Mesenchymal stem cell (in vitro differentiated cells and primary cell): ENCODE measurements around the gene NRG3.
A peak's percentile ranks its signal among the peaks of the same experiment; 100 is the strongest.

ENCODE experiments used
- DNase-seq: peaks from one replicate; pipeline ENCODE4 v3.0.0-alpha.2; 2013
- H2AFZ ChIP-seq: one replicate; pipeline ENCODE4 v1.6.1; 2013; ENCODE audit warnings: low read depth, mild to moderate bottlenecking, control low read depth, inconsistent platforms, low read length, moderate library complexity
- H2AK5ac ChIP-seq: 2 replicates; pipeline ENCODE4 v1.6.1; 2013; ENCODE audit warnings: low read length, moderate library complexity, mild to moderate bottlenecking, inconsistent platforms; ENCODE audit not compliant: severe bottlenecking
- H2BK120ac ChIP-seq: one replicate; pipeline ENCODE4 v1.6.1; 2013; ENCODE audit warnings: low read depth, mild to moderate bottlenecking, inconsistent platforms, low read length, moderate library complexity
- H2BK12ac ChIP-seq, 2 experiments: one replicate each; pipeline ENCODE4 v1.6.1; 2013; ENCODE audit warnings: inconsistent platforms in 2 of 2, low read length in 2 of 2, mild to moderate bottlenecking in 2 of 2, moderate library complexity in 2 of 2, control low read depth in 1 of 2
- H2BK15ac ChIP-seq: one replicate; pipeline ENCODE4 v1.6.1; 2013; ENCODE audit warnings: mild to moderate bottlenecking, low read depth, inconsistent platforms; ENCODE audit not compliant: poor library complexity, severe bottlenecking
- H2BK5ac ChIP-seq: 2 replicates; pipeline ENCODE4 v1.6.1; 2013; ENCODE audit warnings: low read depth, mild to moderate bottlenecking, low read length, control low read depth, inconsistent platforms; ENCODE audit not compliant: poor library complexity, severe bottlenecking
- H3K14ac ChIP-seq, 2 experiments: one replicate each; pipeline ENCODE4 v1.6.1; 2013; ENCODE audit warnings: inconsistent platforms in 2 of 2, low read length in 2 of 2, control low read depth in 1 of 2, mild to moderate bottlenecking in 1 of 2, moderate library complexity in 1 of 2
- H3K18ac ChIP-seq, 2 experiments: one replicate each; pipeline ENCODE4 v1.6.1; 2013; ENCODE audit warnings: inconsistent platforms in 2 of 2, low read length in 2 of 2, control low read depth in 1 of 2, low read depth in 1 of 2, mild to moderate bottlenecking in 1 of 2
- H3K23ac ChIP-seq, 2 experiments: one replicate each; pipeline ENCODE4 v1.6.1; 2013; ENCODE audit warnings: inconsistent platforms in 2 of 2, low read length in 2 of 2, mild to moderate bottlenecking in 2 of 2, moderate library complexity in 2 of 2, control low read depth in 1 of 2
- H3K27ac ChIP-seq: 2 replicates; pipeline ENCODE4 v1.5.1; 2013; ENCODE audit warnings: mild to moderate bottlenecking, moderate library complexity, low read length, control low read depth, inconsistent platforms; ENCODE audit not compliant: poor library complexity, severe bottlenecking
- H3K27me3 ChIP-seq, 2 experiments: 2 replicates each; pipeline versions ENCODE4 v1.6.1 to v1.7.0; 2013; ENCODE audit warnings: low read length in 2 of 2, mild to moderate bottlenecking in 2 of 2, moderate library complexity in 2 of 2, control low read depth in 1 of 2, inconsistent platforms in 1 of 2; ENCODE audit not compliant: control insufficient read depth in 1 of 2, insufficient read depth in 1 of 2
- H3K36me3 ChIP-seq, 2 experiments: 2 replicates each; pipeline versions ENCODE4 v1.6.1 to v1.7.0; 2013; ENCODE audit warnings: low read length in 2 of 2, control low read depth in 1 of 2, inconsistent platforms in 1 of 2, low read depth in 1 of 2, mild to moderate bottlenecking in 1 of 2; ENCODE audit not compliant: insufficient read depth in 2 of 2, control insufficient read depth in 1 of 2
- H3K4ac ChIP-seq, 2 experiments: one replicate each; pipeline ENCODE4 v1.6.1; 2013; ENCODE audit warnings: inconsistent platforms in 2 of 2, low read length in 2 of 2, mild to moderate bottlenecking in 2 of 2, moderate library complexity in 2 of 2, control low read depth in 1 of 2, low read depth in 1 of 2
- H3K4me1 ChIP-seq: 2 replicates; pipeline ENCODE4 v1.6.1; 2013; ENCODE audit warnings: low read depth, low read length, control low read depth; ENCODE audit not compliant: control insufficient read depth, insufficient read depth
- H3K4me2 ChIP-seq: 2 replicates; pipeline ENCODE4 v1.6.1; 2013; ENCODE audit warnings: low read length, mild to moderate bottlenecking, inconsistent platforms; ENCODE audit not compliant: poor library complexity, severe bottlenecking
- H3K4me3 ChIP-seq, 2 experiments: 2 replicates each; pipeline versions ENCODE4 v1.5.1 to v1.7.0; 2013; ENCODE audit warnings: low read length in 2 of 2, mild to moderate bottlenecking in 2 of 2, control low read depth in 1 of 2, low read depth in 1 of 2; ENCODE audit not compliant: insufficient read depth in 1 of 2
- H3K79me1 ChIP-seq: replicated peaks from 2 replicates; pipeline ENCODE4 v1.6.1; 2013; ENCODE audit warnings: mild to moderate bottlenecking, control low read depth, low read length, inconsistent platforms; ENCODE audit not compliant: poor library complexity, severe bottlenecking
- H3K9ac ChIP-seq: 2 replicates; pipeline ENCODE4 v1.7.0; 2013; ENCODE audit warnings: mild to moderate bottlenecking, low read length, moderate library complexity
- H3K9me3 ChIP-seq: 2 replicates; pipeline ENCODE4 v1.7.0; 2013; ENCODE audit warnings: mild to moderate bottlenecking, low read length; ENCODE audit not compliant: control insufficient read depth
- H4K8ac ChIP-seq: one replicate; pipeline ENCODE4 v1.6.1; 2013; ENCODE audit warnings: inconsistent platforms, mild to moderate bottlenecking, low read length, moderate library complexity
- H4K91ac ChIP-seq: one replicate; pipeline ENCODE4 v1.6.1; 2013; ENCODE audit warnings: mild to moderate bottlenecking, low read length, inconsistent platforms
- WGBS: methylation state at CpG from one replicate; pipeline ENCODE4 v1.1.7; 2013; ENCODE audit warnings: mixed read lengths; 5-methylcytosine and 5-hydroxymethylcytosine counted together

The NRG3 gene

DNA sequence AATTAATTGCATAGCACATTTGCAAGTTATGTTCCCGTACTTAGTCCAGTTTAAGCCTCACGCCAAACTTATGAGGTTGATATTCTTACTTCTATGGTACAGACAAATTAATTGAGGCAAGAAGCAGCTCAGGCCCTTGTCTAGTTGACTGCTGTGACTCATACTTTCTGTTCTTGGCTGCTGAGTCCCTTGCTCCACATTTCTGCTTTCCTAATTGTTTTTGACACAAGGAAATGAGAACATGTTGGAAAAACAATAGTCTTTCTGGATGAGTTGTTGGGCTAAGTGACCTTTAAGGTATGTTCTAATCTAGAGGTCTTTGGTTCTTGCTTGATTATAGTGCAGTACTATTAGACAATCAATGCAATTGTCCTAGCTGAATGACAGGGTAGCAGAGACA lies 331.8 kb downstream of the NRG3 start:
- H2AFZ ChIP-seq, result no peak overlapping the region
- no peak overlapping the region for H3K18ac ChIP-seq
- no peak overlapping the region for H3K27ac ChIP-seq
- peak; percentile 3 for DNase-seq
- no peak overlapping the region for H3K4me3 ChIP-seq
- no peaks in the 10 kb centered on the region for H3K27me3 ChIP-seq
- H3K36me3 ChIP-seq, result no peaks in the 10 kb centered on the region
- WGBS, result 91% methylated on average over 2 of the region's 2 CpGs
- H2BK5ac ChIP-seq, result no peak overlapping the region
- H2BK12ac ChIP-seq, result no peak overlapping the region
- H3K9ac ChIP-seq, result no peak overlapping the region
- no peaks in the 10 kb centered on the region for H3K4me1 ChIP-seq
- H3K14ac ChIP-seq, result no peak overlapping the region
- no peak overlapping the region for H4K8ac ChIP-seq
- H3K23ac ChIP-seq, result no peak overlapping the region
- no peak overlapping the region for H3K4ac ChIP-seq
- H2BK15ac ChIP-seq, result no peak overlapping the region
- no peak overlapping the region for H4K91ac ChIP-seq
- no peak overlapping the region for H2AK5ac ChIP-seq
- no peak overlapping the region for H3K4me2 ChIP-seq
- no peaks in the 10 kb centered on the region for H3K9me3 ChIP-seq
- H2BK120ac ChIP-seq, result no peak overlapping the region
- no peaks in the 10 kb centered on the region for H3K79me1 ChIP-seq

- Histone ChIP-seq H3K4me2 (no peak overlapping the region), H3K14ac (no peak overlapping the region), H2AK5ac (no peak overlapping the region), H3K4ac (no peak overlapping the region), H3K4me1 (no peaks in the 10 kb centered on the region), H2BK120ac (no peak overlapping the region), H2AFZ (no peak overlapping the region), H3K79me1 (no peaks in the 10 kb centered on the region), H3K23ac (no peak overlapping the region), H3K36me3 (no peaks in the 10 kb centered on the region), H4K8ac (no peak overlapping the region), H3K27ac (no peak overlapping the region), H4K91ac (no peak overlapping the region), H2BK5ac (no peak overlapping the region), H3K9ac (no peak overlapping the region), H3K27me3 (no peaks in the 10 kb centered on the region), H3K18ac (no peak overlapping the region), H3K9me3 (no peaks in the 10 kb centered on the region), H3K4me3 (no peak overlapping the region), H2BK15ac (no peak overlapping the region), H2BK12ac (no peak overlapping the region)
- no peak for DNase-seq
- WGBS, result no CpG with 5 or more reads among the region's 2 CpGs
Measured at GRCh38 chr10:82208726-82209125, 333.7 kb downstream of the NRG3 start.

DNA sequence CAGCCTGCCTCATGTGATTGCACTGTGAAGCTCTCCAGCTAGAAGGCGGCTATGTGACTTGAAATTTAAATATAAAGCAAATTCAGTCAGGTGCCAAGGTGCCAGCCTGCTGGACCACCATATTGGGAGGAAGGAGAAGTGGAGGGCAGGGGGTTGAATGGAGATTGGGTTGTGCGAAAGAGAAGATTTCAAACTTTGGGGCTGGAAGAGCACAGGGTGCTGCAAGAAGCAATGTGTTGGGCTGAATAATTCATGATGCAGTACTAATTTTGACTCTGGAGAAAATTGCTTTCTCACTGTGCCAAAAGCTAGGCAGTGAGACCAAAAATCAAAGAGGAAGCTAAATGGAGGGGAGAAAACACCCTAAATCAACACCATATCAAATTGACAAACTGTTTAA lies 335.3 kb downstream of the NRG3 start:
- H3K14ac ChIP-seq, result no peak overlapping the region
- H4K91ac ChIP-seq, result no peak overlapping the region
- H3K23ac ChIP-seq, result no peak overlapping the region
- H2BK5ac ChIP-seq, result no peak overlapping the region
- no peak overlapping the region for H4K8ac ChIP-seq
- no peak overlapping the region for H3K18ac ChIP-seq
- no peak overlapping the region for H2AK5ac ChIP-seq
- no peaks in the 10 kb centered on the region for H3K9me3 ChIP-seq
- no peaks in the 10 kb centered on the region for H3K4me1 ChIP-seq
- no peak overlapping the region for H3K27ac ChIP-seq
- H3K27me3 ChIP-seq, result no peaks in the 10 kb centered on the region
- no peaks in the 10 kb centered on the region for H3K79me1 ChIP-seq
- no peak overlapping the region for H3K4ac ChIP-seq
- no peak overlapping the region for H3K4me3 ChIP-seq
- no peak overlapping the region for H2BK120ac ChIP-seq
- WGBS, result 92% methylated on average over 2 of the region's 2 CpGs
- no peaks in the 10 kb centered on the region for H3K36me3 ChIP-seq
- DNase-seq, result no peak
- no peak overlapping the region for H3K9ac ChIP-seq
- H2BK12ac ChIP-seq, result no peak overlapping the region
- H3K4me2 ChIP-seq, result no peak overlapping the region
- no peak overlapping the region for H2AFZ ChIP-seq
- H2BK15ac ChIP-seq, result no peak overlapping the region

DNA sequence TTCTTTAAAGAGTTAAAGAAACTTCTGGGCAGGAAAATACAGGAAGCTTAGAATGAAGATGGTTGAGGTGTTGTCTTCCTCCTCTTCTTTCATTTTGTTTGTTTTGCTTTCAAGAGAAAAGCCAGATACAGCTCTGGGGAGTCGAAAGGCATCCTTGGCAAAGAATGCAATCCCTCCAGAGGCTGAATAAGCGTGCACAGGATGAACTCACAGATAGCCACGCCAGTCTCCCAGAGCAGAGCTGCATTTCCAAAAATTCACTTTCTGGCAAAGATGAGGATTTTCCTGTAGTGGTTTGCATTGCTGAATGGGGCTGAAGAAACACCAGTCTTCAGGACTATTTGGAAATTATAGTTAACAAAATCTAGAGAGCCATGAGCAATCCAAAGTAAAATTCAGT lies 336.4 kb downstream of the NRG3 start:
- Histone ChIP-seq H3K9ac (no peak overlapping the region), H2AFZ (no peak overlapping the region), H3K79me1 (no peaks in the 10 kb centered on the region), H2BK15ac (no peak overlapping the region), H3K4me1 (no peaks in the 10 kb centered on the region), H2BK12ac (no peak overlapping the region), H3K4ac (no peak overlapping the region), H2BK120ac (no peak overlapping the region), H4K91ac (no peak overlapping the region), H2BK5ac (no peak overlapping the region), H3K4me3 (no peak overlapping the region), H3K18ac (no peak overlapping the region), H3K14ac (no peak overlapping the region), H3K9me3 (no peaks in the 10 kb centered on the region), H3K4me2 (no peak overlapping the region), H3K23ac (no peak overlapping the region), H3K36me3 (no peaks in the 10 kb centered on the region), H3K27me3 (no peaks in the 10 kb centered on the region), H4K8ac (no peak overlapping the region), H3K27ac (no peak overlapping the region), H2AK5ac (no peak overlapping the region)
- WGBS, result 13% methylated on average over 3 of the region's 3 CpGs
- peak; percentile 2 for DNase-seq
